Hematopoietic multipotent progenitor cell treated with erythropoietin and hydrocortisone succinate and interleukin-3 and kit ligand, for 17 days (in vitro differentiated cells): ENCODE measurements around the gene BCL2L1.

Experiments used
- DNase-seq: peaks from one replicate; pipeline ENCODE4 v3.0.0-alpha.2; 2015; ENCODE audit warnings: low spot score

BCL2L1 gene

DNA sequence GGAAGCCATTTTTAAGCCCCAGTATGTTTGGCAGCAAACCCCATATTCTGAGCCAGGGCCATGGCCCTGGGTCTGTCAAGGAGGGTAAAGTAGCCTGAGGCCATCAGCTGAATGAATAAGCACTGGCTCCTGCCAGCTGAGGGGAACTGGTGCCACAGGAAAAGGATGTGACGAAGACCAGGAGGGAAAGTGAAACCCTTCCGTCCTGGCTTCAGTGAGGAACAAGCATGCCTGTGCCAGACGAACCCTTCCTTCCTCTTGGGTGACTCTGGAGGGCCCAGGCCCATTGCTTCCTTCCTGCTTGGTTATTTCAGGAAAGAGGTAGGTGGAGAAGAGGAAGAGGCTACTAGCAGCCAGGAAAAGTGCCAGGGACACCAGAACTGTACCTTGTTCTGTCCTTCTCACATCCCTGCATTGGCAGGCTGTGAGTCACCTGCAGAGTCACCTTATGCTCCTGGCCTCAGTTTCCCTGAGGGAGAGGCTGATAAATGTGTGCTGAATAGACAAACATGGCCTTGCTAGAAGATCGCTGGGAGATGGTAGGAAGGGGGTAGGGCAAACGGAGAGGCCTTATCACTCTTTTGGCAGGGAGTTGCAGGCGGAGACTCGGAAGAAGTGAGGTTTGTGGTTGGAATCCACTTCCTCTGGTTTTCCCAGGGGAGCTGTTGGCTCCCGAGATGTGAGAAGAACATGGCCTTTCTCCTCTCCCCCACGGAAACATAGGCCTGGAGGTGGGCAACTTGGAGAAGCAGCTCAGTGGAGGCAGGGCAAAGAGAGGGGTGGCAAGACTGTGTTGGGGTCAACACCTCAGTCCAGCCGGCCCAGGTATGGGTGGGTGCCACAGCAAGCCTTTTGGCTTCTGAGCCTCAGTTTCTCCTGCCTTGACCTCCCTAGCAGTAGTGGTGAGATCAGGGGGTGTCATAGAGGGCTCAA, 47.5 kb downstream of the BCL2L1 start:
- DNase-seq = peak; percentile 85

- peak; percentile 63 for DNase-seq
Observed at GRCh38 chr20:31673943-31674463, 48.7 kb downstream of the BCL2L1 start.

DNA sequence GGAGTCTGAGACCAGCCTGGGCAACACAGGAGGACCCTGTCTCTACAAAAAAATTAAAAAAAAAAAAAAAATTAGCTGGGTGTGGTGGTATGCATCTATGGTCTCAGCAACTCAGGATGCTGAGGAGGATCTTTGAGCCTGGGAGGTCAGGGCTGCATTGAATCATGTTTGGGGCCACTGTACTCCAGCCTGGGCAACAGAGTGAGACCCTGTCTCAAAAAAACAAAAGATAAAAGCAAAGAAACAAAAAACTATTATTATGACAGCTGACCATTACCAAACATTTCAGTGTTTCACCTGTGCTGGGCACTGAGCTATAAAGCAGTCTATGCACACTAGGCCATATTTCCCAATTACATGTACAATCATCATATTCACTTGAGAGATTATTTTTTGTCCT, 49.2 kb downstream of the BCL2L1 start:
- DNase-seq = no peak

- DNase-seq = no peak
Observed at GRCh38 chr20:31671324-31671723, 51.3 kb downstream of the BCL2L1 start.

DNA sequence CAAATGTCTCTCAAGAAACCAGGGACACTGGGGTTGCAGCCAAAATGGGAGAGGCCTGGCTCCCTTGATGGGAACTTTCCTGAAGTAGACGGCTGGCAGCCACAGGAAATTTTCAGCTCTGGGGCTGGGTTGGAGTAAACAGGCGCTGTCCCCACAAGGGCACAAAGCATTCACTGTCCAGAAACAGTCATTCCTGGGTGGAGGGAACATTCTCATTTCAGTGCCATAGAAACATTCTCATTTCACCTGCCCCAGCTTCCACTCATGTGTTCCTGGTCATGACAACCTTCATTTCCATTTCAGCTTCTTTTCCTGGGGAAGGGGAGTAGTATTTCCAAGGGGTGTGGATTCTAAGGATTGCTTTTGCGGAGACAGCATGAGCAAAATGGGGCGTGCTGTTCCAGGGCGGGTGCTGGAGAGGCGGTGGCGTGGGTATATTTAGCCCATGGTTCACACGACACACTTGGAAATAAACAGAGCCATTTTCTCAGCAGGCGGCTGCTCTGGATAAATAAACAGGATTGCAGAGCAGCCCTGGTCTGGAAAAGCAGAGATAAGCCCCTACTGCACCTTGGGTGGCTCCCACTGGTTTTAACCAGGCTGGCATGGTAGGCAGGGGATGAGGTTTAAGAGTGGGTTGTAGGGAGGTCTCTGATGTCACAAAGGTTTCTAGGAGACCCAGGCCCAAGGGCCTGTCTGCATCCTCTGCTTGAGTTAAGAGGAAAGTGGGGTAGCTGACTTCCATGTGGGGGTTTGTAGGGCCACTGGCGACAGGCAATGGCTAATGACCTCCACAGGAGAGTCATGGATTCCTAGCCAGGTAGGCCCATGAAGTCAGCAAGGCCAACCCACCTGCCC, 52.1 kb downstream of the BCL2L1 start:
- peak; percentile 88 for DNase-seq

DNA sequence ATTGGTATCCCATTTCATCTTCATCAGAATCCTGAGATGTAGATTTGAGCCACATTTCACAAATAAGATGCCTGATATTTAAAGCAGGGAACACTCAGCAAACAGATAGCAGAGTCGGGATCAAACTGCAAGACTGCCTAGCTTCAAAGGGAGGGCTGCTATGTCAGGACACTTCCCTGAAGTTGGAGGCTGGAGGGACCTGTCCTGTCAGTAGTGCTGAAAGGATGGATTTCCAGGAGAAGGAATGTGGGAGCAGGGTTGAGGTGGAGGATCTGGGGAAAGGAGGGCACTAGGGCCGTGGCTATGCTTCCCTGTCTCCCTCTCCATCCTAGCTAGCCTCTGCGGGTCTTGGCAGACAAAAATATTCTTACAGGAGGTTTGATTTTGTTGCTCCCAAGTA, 52.8 kb downstream of the BCL2L1 start:
- DNase-seq = no peak

GRCh38 chr20:31668944-31669343, 53.7 kb downstream of the BCL2L1 start:
- DNase-seq = peak; percentile 17

DNA sequence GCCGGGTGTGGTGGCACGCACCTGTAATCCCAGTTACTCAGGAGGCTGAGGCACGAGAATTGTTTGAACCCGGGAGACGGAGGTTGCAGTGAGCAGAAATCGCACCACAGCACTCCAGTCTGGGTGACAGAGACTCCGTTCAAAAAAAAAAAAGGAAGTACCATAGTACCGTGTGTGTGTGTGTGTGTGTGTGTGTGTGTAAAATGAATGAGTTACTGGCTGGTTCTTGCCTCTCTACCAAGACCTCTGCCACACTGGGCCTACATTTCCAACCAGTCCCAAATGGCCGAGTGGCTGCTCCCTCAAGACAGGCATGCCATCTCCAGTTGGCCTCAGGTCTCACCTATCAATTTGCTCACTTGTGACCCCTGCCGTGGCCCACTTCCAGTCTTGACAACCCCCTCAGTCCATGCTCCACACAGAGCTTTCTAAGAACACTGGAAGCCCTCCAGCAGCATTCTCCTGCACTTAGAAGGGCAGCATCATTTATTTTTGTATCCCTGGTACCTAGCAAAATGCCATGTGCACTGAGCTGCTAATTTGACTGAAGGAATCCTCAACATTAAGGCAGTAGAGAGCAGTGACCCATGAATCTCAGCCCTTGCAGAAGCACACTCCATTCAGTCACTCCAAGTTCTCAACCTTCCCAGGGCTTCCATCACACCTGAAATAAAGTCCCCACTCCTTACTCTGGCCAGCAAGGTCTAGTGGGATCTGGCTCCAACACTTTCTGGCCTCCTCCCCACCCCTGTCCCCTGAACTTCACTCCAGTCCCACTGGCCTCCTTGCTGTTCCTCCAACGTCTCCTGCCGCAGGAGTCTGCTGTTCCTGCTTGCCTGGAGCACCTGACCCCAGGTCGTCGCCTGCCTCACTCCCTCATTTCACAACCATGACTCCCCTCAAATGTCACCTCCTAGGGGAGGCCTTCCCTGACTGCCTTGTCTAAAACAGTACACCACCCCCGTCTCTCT, 55.1 kb downstream of the BCL2L1 start:
- peak; percentile 30 for DNase-seq

- DNase-seq = peak; percentile 57
Observed at GRCh38 chr20:31666258-31667042, 56.2 kb downstream of the BCL2L1 start.

DNA sequence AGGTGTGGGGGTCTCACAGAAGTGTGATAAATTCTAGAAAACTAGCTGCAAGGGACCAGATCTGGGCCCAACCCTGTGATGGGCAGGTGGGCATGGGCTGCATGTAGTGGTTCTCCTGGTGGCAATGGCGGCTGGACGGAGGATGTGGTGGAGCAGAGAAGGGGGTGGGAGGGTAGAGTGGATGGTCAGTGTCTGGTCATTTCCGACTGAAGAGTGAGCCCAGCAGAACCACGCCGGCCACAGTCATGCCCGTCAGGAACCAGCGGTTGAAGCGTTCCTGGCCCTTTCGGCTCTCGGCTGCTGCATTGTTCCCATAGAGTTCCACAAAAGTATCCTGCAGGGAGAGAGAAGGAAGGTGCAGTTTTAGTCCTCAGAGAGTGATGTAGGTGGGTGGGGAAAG, 56.9 kb downstream of the BCL2L1 start:
- no peak for DNase-seq

GRCh38 chr20:31664696-31665354, 57.8 kb downstream of the BCL2L1 start:
- DNase-seq = peak; percentile 63

DNA sequence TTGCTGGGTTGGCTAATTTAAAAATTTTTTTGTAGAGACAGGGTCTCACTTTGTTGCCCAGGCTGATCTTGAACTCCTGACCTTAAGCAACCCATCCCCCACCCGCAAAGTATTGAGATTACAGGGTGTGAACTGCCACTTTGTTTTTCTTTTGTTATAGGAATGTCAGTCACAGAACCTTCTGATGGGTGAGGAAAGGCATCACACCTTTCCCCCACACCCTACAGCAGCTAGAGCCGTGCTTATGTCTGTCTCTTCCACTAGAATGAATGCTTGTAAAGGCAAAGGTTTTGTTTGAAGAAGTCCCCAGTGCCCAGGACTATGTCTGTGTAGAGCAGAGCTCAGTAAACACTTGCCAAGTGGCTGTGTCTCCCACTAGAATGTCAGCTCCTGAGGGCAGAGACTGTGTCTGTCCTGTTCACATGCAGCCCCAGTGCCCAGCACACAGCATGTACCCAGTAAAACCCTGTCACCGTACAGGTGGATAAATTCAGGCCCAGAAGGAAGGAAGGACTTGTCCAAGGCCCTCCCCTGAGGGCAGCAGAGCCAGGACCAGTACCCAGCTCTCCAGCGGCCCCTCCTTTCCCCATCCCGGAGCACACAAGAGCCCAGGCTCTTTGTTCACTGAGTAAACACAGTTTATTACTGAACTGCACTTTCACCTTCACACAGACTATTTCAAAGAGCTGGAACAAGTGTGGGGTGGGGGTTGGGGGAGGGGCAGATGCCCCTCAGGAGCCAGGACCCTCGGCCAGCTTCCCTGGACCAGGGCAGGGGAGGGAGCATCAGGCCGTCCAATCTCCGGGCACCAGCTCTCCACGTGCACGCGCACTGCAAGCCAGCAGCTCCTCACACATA, 58.6 kb downstream of the BCL2L1 start:
- DNase-seq = peak; percentile 49

DNA sequence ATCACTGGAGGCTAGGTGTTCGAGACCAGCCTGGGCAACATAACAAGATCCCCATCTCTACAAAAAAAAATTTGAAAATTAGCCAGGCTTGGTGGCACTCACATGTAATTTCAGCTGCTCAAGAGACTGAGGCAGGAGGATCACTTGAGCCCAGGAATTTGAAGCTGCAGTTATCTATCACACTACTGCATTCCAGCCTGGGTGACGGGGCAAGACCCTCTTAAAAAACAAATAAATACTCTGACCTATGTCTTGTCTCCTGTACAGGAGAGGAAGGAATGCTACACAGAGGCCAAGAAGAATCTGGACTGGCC, 59.2 kb downstream of the BCL2L1 start:
- DNase-seq = peak; percentile 31

GRCh38 chr20:31662372-31662854, 60.3 kb downstream of the BCL2L1 start:
- no peak for DNase-seq

- peak; percentile 87 for DNase-seq
Observed at GRCh38 chr20:31661625-31662371, 60.9 kb downstream of the BCL2L1 start.

GRCh38 chr20:31654534-31654933, 68.1 kb downstream of the BCL2L1 start:
- no peak for DNase-seq

GRCh38 chr20:31653561-31653960, 69.1 kb downstream of the BCL2L1 start:
- no peak for DNase-seq

DNA sequence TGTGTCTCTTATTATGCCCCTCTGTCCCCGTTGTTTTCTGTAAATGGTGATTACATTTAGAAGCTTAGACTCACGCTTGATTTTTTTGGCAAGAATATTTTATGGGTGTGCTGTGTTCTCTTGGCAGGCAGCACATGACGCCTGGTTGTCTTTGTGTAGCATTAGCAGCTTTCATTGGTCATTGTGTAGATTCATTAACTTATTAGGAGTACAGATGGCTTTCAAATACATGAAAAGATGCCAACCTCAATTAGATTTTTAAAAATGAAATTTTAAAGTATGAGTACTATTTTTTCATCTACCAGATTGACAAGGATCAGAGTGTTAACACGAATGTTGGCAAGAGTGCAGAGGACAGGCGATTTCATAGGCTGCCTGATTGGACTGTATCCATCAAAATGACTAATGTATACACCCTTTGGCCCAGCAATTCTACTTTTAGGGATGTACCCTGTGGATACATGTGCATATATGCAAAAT, 69.7 kb downstream of the BCL2L1 start:
- DNase-seq = no peak
